Calu3 (cell line): Measurements from ENCODE around the gene TMEM168. TPM values are rescaled to one million over a fixed set of nuclear protein-coding genes. Genes with fewer than 3 reads are reported as not detected.

ENCODE experiments used
- BruUV-seq: library from RNA; stranded (reverse); fragments of 400-500 nt; replicated peaks from 2 replicates; lab custom pipeline; 2021; lab: Mats Ljungman, UMichigan
- CTCF ChIA-PET: fragments of 300-600 bp; sonication (Branson Sonifier 250); formaldehyde crosslinking; loops from one replicate; lab custom pipeline; 2022; ENCODE audit warnings: antibody characterized with exemption; lab: Charles Lee
- DNase-seq: peaks from one replicate; pipeline ENCODE4 v3.0.0; 2022
- H3K27ac Mint-ChIP-seq: one replicate; pipeline ENCODE4 v1.8.0; 2022; ENCODE audit warnings: mixed read lengths; ENCODE audit not compliant: unreplicated experiment
- H3K27me3 Mint-ChIP-seq: one replicate; pipeline ENCODE4 v1.8.0; 2022; ENCODE audit warnings: mixed read lengths; ENCODE audit not compliant: unreplicated experiment
- H3K36me3 Mint-ChIP-seq: one replicate; pipeline ENCODE4 v1.8.0; 2022; ENCODE audit warnings: mild to moderate bottlenecking, moderate library complexity, mixed read lengths; ENCODE audit not compliant: insufficient read depth, unreplicated experiment
- H3K4me1 Mint-ChIP-seq: one replicate; pipeline ENCODE4 v1.8.0; 2022; ENCODE audit warnings: mild to moderate bottlenecking, low read depth, mixed read lengths; ENCODE audit not compliant: unreplicated experiment
- H3K4me3 Mint-ChIP-seq: one replicate; pipeline ENCODE4 v1.8.0; 2022; ENCODE audit warnings: mild to moderate bottlenecking, low read depth, moderate library complexity, mixed read lengths; ENCODE audit not compliant: unreplicated experiment
- H3K9me3 Mint-ChIP-seq: one replicate; pipeline ENCODE4 v1.8.0; 2022; ENCODE audit warnings: low read depth, mixed read lengths; ENCODE audit not compliant: unreplicated experiment
- CTCF ChIP-seq: fragments of 200-600 bp; IDR thresholded peaks from one replicate; pipeline ENCODE4 v1.8.0; 2022; ENCODE audit warnings: antibody characterized with exemption; ENCODE audit not compliant: unreplicated experiment
- intact Hi-C: fragments of 100-400 bp; cut with micrococcal nuclease; formaldehyde crosslinking; loops from one replicate; pipeline ENCODE4 v1.10.0; 2022; ENCODE audit not compliant: unreplicated experiment
- total RNA-seq: library from RNA; stranded (reverse); gene quantifications from 2 replicates; pipeline ENCODE4 v1.2.3, GENCODE V29; 2022

The TMEM168 gene
- total RNA-seq, 1 experiment from 2014 or later: 20.6 TPM

DNA sequence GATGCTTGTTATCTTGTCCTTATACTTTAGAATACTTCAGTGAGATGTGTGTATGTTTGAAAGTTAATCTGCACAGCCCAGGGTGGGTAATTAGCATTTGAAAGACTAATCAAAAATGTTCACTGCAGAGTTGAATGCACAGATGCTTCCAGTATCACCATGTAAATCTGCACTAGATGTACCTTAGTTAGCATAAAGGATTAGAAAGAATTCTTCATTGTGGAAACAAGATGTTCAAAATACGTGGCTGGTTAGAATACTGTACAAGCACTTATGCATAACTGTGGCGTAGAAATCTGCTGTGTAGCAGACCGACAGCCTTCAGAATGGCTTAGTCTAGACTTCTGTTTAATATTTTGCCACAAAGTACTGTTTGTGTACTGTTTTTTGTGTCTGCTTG is 2.2 kb upstream of the TMEM168 start:
- CTCF ChIA-PET: no interaction called here
- Mint-ChIP-seq H3K9me3 (no peaks in the 10 kb centered on the region), H3K4me1 (peaks cover 38% of the 10 kb centered on the region), H3K27me3 (no peaks in the 10 kb centered on the region), H3K4me3 (peak overlapping the region; percentile 89), H3K27ac (peak overlapping the region; percentile 15), H3K36me3 (peaks cover 30% of the 10 kb centered on the region)
- no TSS peak for BruUV-seq
- DNase-seq: no peak
- intact Hi-C loops: loop anchor here (10.0 kb wide), 1 partner anchor 338 kb away; the partner anchor contains the start of gene IFRD1
- no peak for TF ChIP-seq CTCF

DNA sequence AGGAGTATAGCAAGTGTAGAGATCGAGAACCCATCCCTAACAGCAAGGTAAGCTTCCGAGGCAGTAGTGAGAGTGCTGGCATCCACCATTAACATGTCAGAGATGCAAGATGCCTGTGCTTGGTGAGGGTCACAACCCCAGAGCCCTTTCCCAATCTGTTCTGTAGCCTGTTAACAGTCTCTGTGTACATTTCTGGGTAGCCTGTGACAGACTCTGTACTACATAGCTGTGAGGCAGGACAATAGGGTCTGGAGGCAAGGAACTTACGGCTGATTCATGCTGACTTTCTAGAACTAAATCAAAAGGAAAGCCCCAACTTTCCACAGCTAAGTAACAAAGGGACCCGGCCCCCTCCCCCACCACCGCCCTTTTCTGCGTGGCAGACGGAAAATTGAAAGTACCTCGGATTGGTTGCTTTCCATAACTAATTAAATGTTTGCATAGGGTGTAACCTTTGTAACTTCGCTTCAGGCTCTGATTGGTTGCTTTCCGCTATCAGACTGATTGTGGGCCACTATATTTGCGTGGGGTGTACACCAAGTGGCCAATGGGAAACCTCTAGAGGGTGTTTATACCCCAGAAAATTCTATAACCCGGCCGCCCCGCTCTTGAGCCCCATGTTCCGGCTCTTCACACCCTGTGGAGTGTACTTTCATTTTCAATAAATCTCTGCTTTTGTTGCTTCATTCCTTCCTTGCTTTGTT is 1.4 kb upstream of the TMEM168 start:
- TF ChIP-seq CTCF: no peak
- intact Hi-C loops: loop anchor here (10.0 kb wide), 1 partner anchor 337 kb away; the partner anchor contains the start of gene IFRD1
- BruUV-seq: no TSS peak
- CTCF ChIA-PET: no interaction called here
- Mint-ChIP-seq H3K4me3 (peak overlapping the region; percentile 89), H3K27ac (peak overlapping the region; percentile 81), H3K36me3 (peaks cover 30% of the 10 kb centered on the region), H3K9me3 (no peaks in the 10 kb centered on the region), H3K27me3 (no peaks in the 10 kb centered on the region), H3K4me1 (peaks cover 38% of the 10 kb centered on the region)
- DNase-seq: peak; percentile 28

DNA sequence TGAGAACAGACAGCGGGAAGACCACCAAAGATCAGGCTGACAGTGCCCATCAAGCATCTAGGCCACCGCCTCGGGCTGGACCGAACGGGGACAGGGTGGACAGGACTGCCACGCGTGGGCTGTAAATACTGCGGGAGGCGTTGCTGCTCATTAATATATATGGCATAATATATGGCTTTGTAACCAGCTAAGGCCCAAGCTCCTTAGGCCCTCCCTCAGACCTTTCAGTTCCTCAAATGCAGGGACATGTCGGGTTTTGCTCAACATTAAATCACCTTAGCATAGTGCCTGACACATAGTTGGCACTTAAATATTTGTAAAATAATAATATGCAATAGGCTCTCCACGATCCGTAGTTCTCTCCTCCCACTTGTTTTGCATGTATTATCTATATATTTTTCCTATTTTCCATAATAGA is 402 bp upstream of the TMEM168 start:
- BruUV-seq: no TSS peak

GRCh38 chr7:112789453-112789816 is 758 bp downstream of the TMEM168 start:
- intact Hi-C loops: no loop called here
- BruUV-seq: no TSS peak
- H3K4me1 Mint-ChIP-seq: peaks cover 38% of the 10 kb centered on the region
- CTCF ChIA-PET: no interaction called here
- no peak for TF ChIP-seq CTCF
- peak overlapping the region; percentile 81 for H3K27ac Mint-ChIP-seq
- no peaks in the 10 kb centered on the region for H3K9me3 Mint-ChIP-seq
- H3K27me3 Mint-ChIP-seq: no peaks in the 10 kb centered on the region
- H3K4me3 Mint-ChIP-seq: peak overlapping the region; percentile 89
- no peak for DNase-seq
- H3K36me3 Mint-ChIP-seq: peaks cover 30% of the 10 kb centered on the region

More for the DNA sequence above, 402 bp upstream of the TMEM168 start:
- TF ChIP-seq CTCF: no peak
- CTCF ChIA-PET: no interaction called here
- Mint-ChIP-seq H3K9me3 (no peaks in the 10 kb centered on the region), H3K27ac (peak overlapping the region; percentile 81), H3K4me1 (peaks cover 38% of the 10 kb centered on the region), H3K36me3 (peaks cover 30% of the 10 kb centered on the region), H3K27me3 (no peaks in the 10 kb centered on the region), H3K4me3 (peak overlapping the region; percentile 89)
- intact Hi-C loops: loop anchor here (10.0 kb wide), 1 partner anchor 336 kb away; the partner anchor contains the start of gene IFRD1
- no peak for DNase-seq
